Measurements from ENCODE around the gene UGT1A6. TPM values are rescaled to one million over a fixed set of nuclear protein-coding genes. Genes with fewer than 3 reads are reported as not detected.
"Not testable (repeated sequence)": the region's sequence is repeated elsewhere in the genome, so short reads cannot be mapped to it uniquely, and the experiment has no call there.

The UGT1A6 gene
- total RNA-seq, 1 experiment from 2014 or later = 98.0 TPM

- DNase-seq = no peak
- H3K4me3 Mint-ChIP-seq (ENCODE audit: low read depth, unreplicated experiment) = no peak overlapping the region
- CTCF ChIA-PET = no interaction called here
- intact Hi-C loops (cut with micrococcal nuclease; ENCODE audit: unreplicated experiment) = no loop called here
- peaks cover 24% of the 10 kb centered on the region for H3K4me1 Mint-ChIP-seq (ENCODE audit: low read depth, unreplicated experiment)
- H3K9me3 Mint-ChIP-seq (ENCODE audit: low read depth, unreplicated experiment) = peaks cover 10% of the 10 kb centered on the region
- no peak for TF ChIP-seq CTCF (IDR thresholded peaks at IDR 0.05; ENCODE audit: unreplicated experiment)
- no peak overlapping the region for H3K27ac Mint-ChIP-seq (ENCODE audit: unreplicated experiment)
- BruUV-seq (replicated peaks) = no TSS peak
- H3K36me3 Mint-ChIP-seq (ENCODE audit: insufficient read depth, unreplicated experiment) = peaks cover 27% of the 10 kb centered on the region
- no peaks in the 10 kb centered on the region for H3K27me3 Mint-ChIP-seq (ENCODE audit: unreplicated experiment)
Measured at GRCh38 chr2:233743464-233744259, 51.0 kb downstream of the UGT1A6 start.

GRCh38 chr2:233745073-233745755 lies 52.5 kb downstream of the UGT1A6 start:
- BruUV-seq (replicated peaks) = no TSS peak
- peaks cover 16% of the 10 kb centered on the region for H3K9me3 Mint-ChIP-seq (ENCODE audit: low read depth, unreplicated experiment)
- H3K4me1 Mint-ChIP-seq (ENCODE audit: low read depth, unreplicated experiment) = peaks cover 24% of the 10 kb centered on the region
- intact Hi-C loops (cut with micrococcal nuclease; ENCODE audit: unreplicated experiment) = no loop called here
- no peaks in the 10 kb centered on the region for H3K27me3 Mint-ChIP-seq (ENCODE audit: unreplicated experiment)
- CTCF ChIA-PET = no interaction called here
- H3K27ac Mint-ChIP-seq (ENCODE audit: unreplicated experiment) = peak overlapping the region; percentile 19
- DNase-seq = no peak
- peaks cover 30% of the 10 kb centered on the region for H3K36me3 Mint-ChIP-seq (ENCODE audit: insufficient read depth, unreplicated experiment)
- H3K4me3 Mint-ChIP-seq (ENCODE audit: low read depth, unreplicated experiment) = no peak overlapping the region
- no peak for TF ChIP-seq CTCF (IDR thresholded peaks at IDR 0.05; ENCODE audit: unreplicated experiment)

DNA sequence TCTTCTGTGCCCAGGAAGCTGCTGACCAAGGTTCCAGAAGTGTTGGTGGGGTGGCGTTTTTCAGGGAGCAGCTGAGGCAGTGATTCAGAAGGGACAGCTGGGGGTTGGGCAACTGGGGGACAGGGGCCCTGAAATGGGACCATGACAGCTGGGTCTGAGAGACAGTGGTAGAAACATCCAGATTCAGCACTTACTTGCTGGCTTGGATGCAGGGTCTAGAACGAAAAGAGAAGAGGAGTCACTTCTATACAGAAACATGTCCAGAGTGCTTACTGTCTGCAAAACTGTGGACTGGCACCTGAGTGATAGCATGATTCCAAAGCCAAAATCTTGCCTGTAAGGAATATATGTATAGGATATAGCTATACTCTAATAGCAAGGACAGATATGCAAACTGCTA lies 53.1 kb downstream of the UGT1A6 start:
- H3K4me3 Mint-ChIP-seq (ENCODE audit: low read depth, unreplicated experiment); BruUV-seq (replicated peaks); DNase-seq; H3K27me3 Mint-ChIP-seq (ENCODE audit: unreplicated experiment); intact Hi-C loops (cut with micrococcal nuclease; ENCODE audit: unreplicated experiment); CTCF ChIA-PET: not testable (repeated sequence)
- Mint-ChIP-seq H3K27ac (ENCODE audit: unreplicated experiment) (peak overlapping the region; percentile 19), H3K4me1 (ENCODE audit: low read depth, unreplicated experiment) (peaks cover 24% of the 10 kb centered on the region), H3K9me3 (ENCODE audit: low read depth, unreplicated experiment) (peaks cover 16% of the 10 kb centered on the region), H3K36me3 (ENCODE audit: insufficient read depth, unreplicated experiment) (peaks cover 26% of the 10 kb centered on the region)

DNA sequence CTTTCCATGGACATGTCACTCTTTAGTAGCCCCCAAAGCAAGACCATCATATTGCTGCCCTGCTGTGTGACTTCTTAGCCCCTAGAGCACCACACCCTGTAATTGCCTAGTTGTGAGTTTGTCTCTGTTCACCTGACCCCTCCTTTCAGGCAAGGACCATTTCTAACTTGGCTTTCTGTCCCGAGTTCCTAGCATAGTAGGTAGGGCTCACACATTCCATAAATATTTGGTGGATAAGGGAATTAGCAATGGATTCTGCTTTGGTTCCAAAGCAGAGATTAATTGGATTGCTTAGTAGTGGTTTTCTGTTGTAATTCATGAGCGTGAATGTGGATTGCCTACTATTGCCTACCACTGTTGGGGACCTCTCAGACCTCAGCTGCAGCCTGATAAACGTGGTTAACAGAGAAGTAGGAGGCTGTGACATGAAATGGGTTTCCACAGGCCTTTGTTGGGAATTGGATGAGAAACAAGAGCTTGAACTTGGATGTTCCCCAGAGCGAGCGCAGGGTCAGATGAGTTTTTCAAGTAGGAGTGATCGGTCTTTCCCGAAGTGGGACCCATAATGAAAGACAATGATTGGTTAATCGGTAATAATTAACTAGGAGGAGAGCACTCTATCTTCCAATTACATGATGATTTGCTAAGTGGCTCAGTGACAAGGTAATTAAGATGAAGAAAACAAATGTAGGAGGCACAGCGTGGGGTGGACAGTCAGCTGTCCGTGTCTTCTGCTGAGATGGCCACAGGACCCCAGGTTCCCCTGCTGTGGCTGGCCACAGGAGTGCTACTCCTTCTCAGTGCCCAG lies 54.0 kb downstream of the UGT1A6 start:
- CTCF ChIA-PET = no interaction called here

More for the DNA sequence above, 54.0 kb downstream of the UGT1A6 start:
- H3K27ac Mint-ChIP-seq (ENCODE audit: unreplicated experiment) = peak overlapping the region; percentile 13
- no peak for DNase-seq
- peaks cover 26% of the 10 kb centered on the region for H3K36me3 Mint-ChIP-seq (ENCODE audit: insufficient read depth, unreplicated experiment)
- H3K27me3 Mint-ChIP-seq (ENCODE audit: unreplicated experiment) = no peaks in the 10 kb centered on the region
- H3K9me3 Mint-ChIP-seq (ENCODE audit: low read depth, unreplicated experiment) = peaks cover 18% of the 10 kb centered on the region
- no peak for TF ChIP-seq CTCF (IDR thresholded peaks at IDR 0.05; ENCODE audit: unreplicated experiment)
- no peak overlapping the region for H3K4me3 Mint-ChIP-seq (ENCODE audit: low read depth, unreplicated experiment)
- intact Hi-C loops (cut with micrococcal nuclease; ENCODE audit: unreplicated experiment) = no loop called here
- no TSS peak for BruUV-seq (replicated peaks)
- H3K4me1 Mint-ChIP-seq (ENCODE audit: low read depth, unreplicated experiment) = peaks cover 32% of the 10 kb centered on the region

Measured in Calu3 (cell line).